Panc1 (cell line): ENCODE data around the gene CDC42BPA. TPM values are rescaled to one million over a fixed set of nuclear protein-coding genes. Genes with fewer than 3 reads are reported as not detected.

ENCODE experiments used
- ATAC-seq: fragments of 200-7000 bp; cut with Tn5 transposase; 2 replicates; pipeline ENCODE4 v1.9.1; 2020; ENCODE audit warnings: mild to moderate bottlenecking, moderate library complexity
- BruUV-seq: library from RNA; stranded (reverse); fragments of 400-500 nt; replicated peaks from 2 replicates; lab custom pipeline; 2021; lab: Mats Ljungman, UMichigan
- CTCF ChIA-PET: fragments of 300-600 bp; sonication (Branson Sonifier 250); formaldehyde crosslinking; loops from one replicate; lab custom pipeline; 2022; ENCODE audit warnings: antibody characterized with exemption; lab: Charles Lee
- POLR2A ChIA-PET: fragments of 300-600 bp; sonication (Branson Sonifier 250); formaldehyde crosslinking; loops from one replicate; lab custom pipeline; 2022; ENCODE audit warnings: antibody characterized with exemption; lab: Charles Lee
- DNase-seq: peaks from one replicate; pipeline ENCODE4 v3.0.0-alpha.2; 2010; ENCODE audit warnings: low read depth, low spot score
- H3K27ac ChIP-seq: 2 replicates; pipeline ENCODE4 v1.5.1; 2011; ENCODE audit warnings: mild to moderate bottlenecking, low read length, inconsistent platforms
- H3K27me3 ChIP-seq: fragments of 200-500 bp; sonication (Bioruptor generic); 2 replicates; pipeline ENCODE4 v1.6.0; 2014; ENCODE audit warnings: low read length, inconsistent platforms; ENCODE audit not compliant: control insufficient read depth, insufficient read depth
- H3K36me3 ChIP-seq: fragments of 200-500 bp; sonication (Bioruptor generic); 2 replicates; pipeline ENCODE4 v1.5.1; 2014; ENCODE audit warnings: inconsistent platforms, mild to moderate bottlenecking, low read length, moderate library complexity; ENCODE audit not compliant: control insufficient read depth, insufficient read depth
- H3K4me1 ChIP-seq: 2 replicates; pipeline ENCODE4 v1.5.1; 2011; ENCODE audit warnings: inconsistent platforms, mild to moderate bottlenecking, low read length, moderate library complexity; ENCODE audit not compliant: control insufficient read depth, insufficient read depth
- H3K4me3 ChIP-seq, 2 experiments: 2 replicates each; pipeline ENCODE4 v1.5.1; 2011 to 2012; ENCODE audit warnings: low read depth in 2 of 2, low read length in 2 of 2, mild to moderate bottlenecking in 2 of 2, inconsistent platforms in 1 of 2, moderate library complexity in 1 of 2
- H3K9me3 ChIP-seq: fragments of 200-500 bp; sonication (Bioruptor generic); 2 replicates; pipeline ENCODE4 v1.5.1; 2014; ENCODE audit warnings: low read depth, mild to moderate bottlenecking, inconsistent platforms, low read length, moderate library complexity; ENCODE audit not compliant: control insufficient read depth, insufficient read depth
- POLR2AphosphoS5 ChIP-seq: IDR thresholded peaks from 2 replicates; pipeline ENCODE4 v1.6.1; 2012; ENCODE audit warnings: mild to moderate bottlenecking, low read depth, low read length, moderate library complexity
- SIN3A ChIP-seq: IDR thresholded peaks from 2 replicates; pipeline ENCODE4 v1.6.1; 2012; ENCODE audit warnings: low read depth, mild to moderate bottlenecking, low read length, moderate library complexity, borderline replicate concordance; ENCODE audit not compliant: insufficient read depth
- TCF7L2 ChIP-seq: IDR thresholded peaks from 2 replicates; pipeline ENCODE4 v1.6.1; 2011; ENCODE audit warnings: mild to moderate bottlenecking, low read depth, low read length, inconsistent platforms
- in situ Hi-C: cut with HindIII; loops from 2 replicates; pipeline ENCODE4 v1.10.0; 2016; ENCODE audit warnings: low sequenced_read_pairs, low pct_unique_long_range_greater_than_20kb
- intact Hi-C: fragments of 100-400 bp; cut with micrococcal nuclease; formaldehyde crosslinking; loops from one replicate; pipeline ENCODE4 v1.10.0; 2022; ENCODE audit not compliant: unreplicated experiment
- total RNA-seq: library from RNA; stranded (reverse); gene quantifications from one replicate; pipeline ENCODE4 v1.2.1, GENCODE V29; 2021; ENCODE audit not compliant: unreplicated experiment
- TF ChIP-seq, protein P1 (sequence below), 2 experiments: IDR thresholded peaks; 2 replicates each; pipeline ENCODE4 v1.6.1; 2011 to 2012; ENCODE audit warnings: low read depth in 2 of 2, control low read depth in 1 of 2, low read length in 1 of 2, mild to moderate bottlenecking in 1 of 2, moderate library complexity in 1 of 2; ENCODE audit not compliant: insufficient read depth in 1 of 2
- TF ChIP-seq, protein P2 (sequence below): fragments of 450-650 bp; IDR thresholded peaks from 2 replicates; pipeline ENCODE4 v1.5.1; 2017; ENCODE audit warnings: mild to moderate bottlenecking

Gene CDC42BPA
- total RNA-seq, 1 experiment from 2014 or later, result 32.8 TPM

DNA sequence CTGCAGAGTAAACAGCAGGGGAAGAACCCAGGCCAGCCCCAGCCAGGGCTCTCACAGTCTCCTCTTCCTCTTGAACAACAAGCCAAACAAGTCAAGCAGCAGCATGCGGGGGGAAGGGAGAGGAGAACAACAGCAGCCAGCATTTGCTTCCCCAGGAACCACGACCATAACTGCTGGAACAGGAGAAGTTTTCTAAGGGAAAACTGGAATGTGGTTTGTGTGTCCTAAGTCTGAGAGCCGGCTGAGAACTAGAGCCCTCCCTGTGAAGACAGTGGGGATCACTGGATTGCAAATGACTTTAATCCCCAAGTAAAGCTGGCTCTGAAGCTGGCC is 330.0 kb downstream of the CDC42BPA start:
- DNase-seq (no peak), ATAC-seq (no peak)
- Histone ChIP-seq H3K4me1 (no peaks in the 10 kb centered on the region), H3K27me3 (no peaks in the 10 kb centered on the region), H3K36me3 (no peaks in the 10 kb centered on the region), H3K9me3 (no peaks in the 10 kb centered on the region), H3K4me3 (no peak overlapping the region), H3K27ac (no peak overlapping the region)
- TF ChIP-seq, protein P1, sequence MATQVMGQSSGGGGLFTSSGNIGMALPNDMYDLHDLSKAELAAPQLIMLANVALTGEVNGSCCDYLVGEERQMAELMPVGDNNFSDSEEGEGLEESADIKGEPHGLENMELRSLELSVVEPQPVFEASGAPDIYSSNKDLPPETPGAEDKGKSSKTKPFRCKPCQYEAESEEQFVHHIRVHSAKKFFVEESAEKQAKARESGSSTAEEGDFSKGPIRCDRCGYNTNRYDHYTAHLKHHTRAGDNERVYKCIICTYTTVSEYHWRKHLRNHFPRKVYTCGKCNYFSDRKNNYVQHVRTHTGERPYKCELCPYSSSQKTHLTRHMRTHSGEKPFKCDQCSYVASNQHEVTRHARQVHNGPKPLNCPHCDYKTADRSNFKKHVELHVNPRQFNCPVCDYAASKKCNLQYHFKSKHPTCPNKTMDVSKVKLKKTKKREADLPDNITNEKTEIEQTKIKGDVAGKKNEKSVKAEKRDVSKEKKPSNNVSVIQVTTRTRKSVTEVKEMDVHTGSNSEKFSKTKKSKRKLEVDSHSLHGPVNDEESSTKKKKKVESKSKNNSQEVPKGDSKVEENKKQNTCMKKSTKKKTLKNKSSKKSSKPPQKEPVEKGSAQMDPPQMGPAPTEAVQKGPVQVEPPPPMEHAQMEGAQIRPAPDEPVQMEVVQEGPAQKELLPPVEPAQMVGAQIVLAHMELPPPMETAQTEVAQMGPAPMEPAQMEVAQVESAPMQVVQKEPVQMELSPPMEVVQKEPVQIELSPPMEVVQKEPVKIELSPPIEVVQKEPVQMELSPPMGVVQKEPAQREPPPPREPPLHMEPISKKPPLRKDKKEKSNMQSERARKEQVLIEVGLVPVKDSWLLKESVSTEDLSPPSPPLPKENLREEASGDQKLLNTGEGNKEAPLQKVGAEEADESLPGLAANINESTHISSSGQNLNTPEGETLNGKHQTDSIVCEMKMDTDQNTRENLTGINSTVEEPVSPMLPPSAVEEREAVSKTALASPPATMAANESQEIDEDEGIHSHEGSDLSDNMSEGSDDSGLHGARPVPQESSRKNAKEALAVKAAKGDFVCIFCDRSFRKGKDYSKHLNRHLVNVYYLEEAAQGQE (IDR thresholded peaks at IDR 0.05; ENCODE audit: insufficient read depth in 1 of 2, low read depth in 2 of 2, low read length in 1 of 2), result no peak
- TF ChIP-seq, protein P2, sequence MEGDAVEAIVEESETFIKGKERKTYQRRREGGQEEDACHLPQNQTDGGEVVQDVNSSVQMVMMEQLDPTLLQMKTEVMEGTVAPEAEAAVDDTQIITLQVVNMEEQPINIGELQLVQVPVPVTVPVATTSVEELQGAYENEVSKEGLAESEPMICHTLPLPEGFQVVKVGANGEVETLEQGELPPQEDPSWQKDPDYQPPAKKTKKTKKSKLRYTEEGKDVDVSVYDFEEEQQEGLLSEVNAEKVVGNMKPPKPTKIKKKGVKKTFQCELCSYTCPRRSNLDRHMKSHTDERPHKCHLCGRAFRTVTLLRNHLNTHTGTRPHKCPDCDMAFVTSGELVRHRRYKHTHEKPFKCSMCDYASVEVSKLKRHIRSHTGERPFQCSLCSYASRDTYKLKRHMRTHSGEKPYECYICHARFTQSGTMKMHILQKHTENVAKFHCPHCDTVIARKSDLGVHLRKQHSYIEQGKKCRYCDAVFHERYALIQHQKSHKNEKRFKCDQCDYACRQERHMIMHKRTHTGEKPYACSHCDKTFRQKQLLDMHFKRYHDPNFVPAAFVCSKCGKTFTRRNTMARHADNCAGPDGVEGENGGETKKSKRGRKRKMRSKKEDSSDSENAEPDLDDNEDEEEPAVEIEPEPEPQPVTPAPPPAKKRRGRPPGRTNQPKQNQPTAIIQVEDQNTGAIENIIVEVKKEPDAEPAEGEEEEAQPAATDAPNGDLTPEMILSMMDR, result no peak
- TF ChIP-seq SIN3A (no peak), POLR2AphosphoS5 (no peak), TCF7L2 (no peak)
- ChIA-PET POLR2A (no interaction called here), CTCF (no interaction called here)
- in situ Hi-C loops, result no loop called here
- intact Hi-C loops, result no loop called here
- BruUV-seq, result no TSS peak

DNA sequence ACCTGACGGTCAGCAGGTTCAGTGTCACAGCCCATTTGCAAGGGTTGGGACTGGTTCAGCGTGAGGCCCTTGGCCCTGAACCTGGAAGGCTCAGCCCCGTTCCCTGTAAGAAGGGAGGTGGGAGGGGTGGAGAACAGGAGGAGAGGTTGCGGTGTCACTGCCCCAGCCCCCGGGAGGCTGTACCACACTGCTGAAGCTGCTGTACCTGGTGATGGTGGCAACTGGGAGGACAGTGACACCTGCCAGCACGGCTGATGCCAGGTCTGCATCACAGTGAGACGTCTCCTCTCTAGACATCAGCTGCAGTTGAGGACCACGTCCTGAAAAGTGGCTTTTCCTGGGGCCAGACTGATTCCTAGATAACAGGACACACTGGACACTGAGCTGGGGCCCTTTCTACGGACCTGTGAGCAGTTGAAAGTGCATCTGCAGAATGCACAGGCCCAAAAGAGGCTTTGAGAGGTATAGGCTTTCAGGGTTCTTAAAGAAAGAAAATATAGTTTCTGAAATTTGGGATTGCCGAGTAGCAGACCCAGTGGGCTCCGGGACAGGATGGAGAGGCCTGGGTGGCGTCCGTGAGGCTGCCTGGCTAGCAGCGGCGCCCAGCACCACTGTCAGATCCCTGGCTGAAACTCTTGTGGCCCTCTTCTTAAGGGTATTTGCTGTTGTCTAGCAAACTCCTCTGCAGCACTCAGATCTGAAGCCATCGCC is 330.5 kb downstream of the CDC42BPA start:
- POLR2A ChIA-PET, result no interaction called here
- intact Hi-C loops (no loop called here), in situ Hi-C loops (no loop called here)
- no peak overlapping the region for H3K27ac ChIP-seq
- no peak for ATAC-seq
- H3K27me3 ChIP-seq, result no peaks in the 10 kb centered on the region
- no peak for DNase-seq
- BruUV-seq, result no TSS peak
- H3K36me3 ChIP-seq, result no peaks in the 10 kb centered on the region
- no peaks in the 10 kb centered on the region for H3K9me3 ChIP-seq
- TF ChIP-seq, protein P2, result no peak
- no peak for TF ChIP-seq TCF7L2
- TF ChIP-seq, protein P1 (IDR thresholded peaks at IDR 0.05; ENCODE audit: insufficient read depth in 1 of 2, low read depth in 2 of 2, low read length in 1 of 2), result no peak
- no peak for TF ChIP-seq SIN3A
- TF ChIP-seq POLR2AphosphoS5, result no peak
- CTCF ChIA-PET, result no interaction called here
- no peak overlapping the region for H3K4me3 ChIP-seq
- no peaks in the 10 kb centered on the region for H3K4me1 ChIP-seq
